NB4 (cell line): ENCODE data around the gene PRPF19.

ENCODE experiments used
- CTCF ChIP-seq: IDR thresholded peaks from one replicate; pipeline ENCODE4 v1.5.1; 2012; ENCODE audit warnings: low read depth, low read length
- MYC ChIP-seq: IDR thresholded peaks from 2 replicates; pipeline ENCODE4 v1.6.1; 2011; ENCODE audit warnings: low read depth, low read length
- POLR2A ChIP-seq: IDR thresholded peaks from 2 replicates; pipeline ENCODE4 v1.6.1; 2011; ENCODE audit warnings: mild to moderate bottlenecking; ENCODE audit not compliant: insufficient read length; ENCODE audit errors: extremely low read depth

- TF ChIP-seq CTCF (no peak), POLR2A (no peak), MYC (no peak)
These were observed 62.1 kb downstream of the PRPF19 start for GRCh38 chr11:60844045-60844869.
